Effector memory CD8-positive, alpha-beta T cell (primary cell): ENCODE results near the gene MR1.

Experiments used
- ATAC-seq: fragments of 150-1000 bp; cut with Tn5 transposase; replicated peaks from 2 replicates; pipeline ENCODE4 v1.10.0; 2021; ENCODE audit warnings: mild to moderate bottlenecking, moderate library complexity
- DNase-seq, 3 experiments: peaks; one replicate each; pipeline ENCODE4 v3.0.0; 2021
- H3K27ac Mint-ChIP-seq, 2 donors: one replicate each; pipeline ENCODE4 v1.8.0; 2022; ENCODE audit warnings: mild to moderate bottlenecking in 2 of 2, mixed read lengths in 2 of 2, moderate library complexity in 2 of 2
- H3K27me3 Mint-ChIP-seq, 2 donors: one replicate each; pipeline ENCODE4 v1.8.0; 2022; ENCODE audit warnings: mixed read lengths in 2 of 2
- H3K36me3 Mint-ChIP-seq: one replicate; pipeline ENCODE4 v1.8.0; 2022; ENCODE audit warnings: mild to moderate bottlenecking, moderate library complexity, mixed read lengths; ENCODE audit not compliant: insufficient read depth
- H3K4me1 Mint-ChIP-seq, 2 donors: one replicate each; pipeline ENCODE4 v1.8.0; 2022; ENCODE audit warnings: low read depth in 2 of 2, mixed read lengths in 2 of 2
- H3K4me3 Mint-ChIP-seq, 2 donors: one replicate each; pipeline ENCODE4 v1.8.0; 2022; ENCODE audit warnings: mild to moderate bottlenecking in 2 of 2, mixed read lengths in 2 of 2, moderate library complexity in 2 of 2
- H3K9me3 Mint-ChIP-seq, 2 donors: one replicate each; pipeline ENCODE4 v1.8.0; 2022; ENCODE audit warnings: mixed read lengths in 2 of 2

The MR1 gene

GRCh38 chr1:181104790-181105133, 71.0 kb downstream of the MR1 start:
- Mint-ChIP-seq H3K4me3 (peak overlapping the region; percentile 79 to 85), H3K4me1 (peaks cover 22 to 38% of the 10 kb centered on the region in 2 donors), H3K27me3 (peaks cover 5 to 20% of the 10 kb centered on the region in 2 donors), H3K27ac (peak overlapping the region; percentile 81 to 85), H3K36me3 (peaks cover 20% of the 10 kb centered on the region), H3K9me3 (no peaks in the 10 kb centered on the region)
- DNase-seq (peak; percentile 37 to 47 (median 46)), ATAC-seq (peak; percentile 40)

- DNase-seq = peak; percentile 85 to 92 (median 92)
- peaks cover 20% of the 10 kb centered on the region for H3K36me3 Mint-ChIP-seq
- H3K4me1 Mint-ChIP-seq = peaks cover 20 to 34% of the 10 kb centered on the region in 2 donors
- peak overlapping the region; percentile 79 to 85 for H3K4me3 Mint-ChIP-seq
- H3K27ac Mint-ChIP-seq = peak overlapping the region; percentile 90 to 91
- ATAC-seq = peak; percentile 88
- no peaks in the 10 kb centered on the region for H3K9me3 Mint-ChIP-seq
- peaks cover 5 to 27% of the 10 kb centered on the region in 2 donors for H3K27me3 Mint-ChIP-seq
These were observed 71.6 kb downstream of the MR1 start for GRCh38 chr1:181105134-181106021.

GRCh38 chr1:181106022-181106312, 72.2 kb downstream of the MR1 start:
- H3K36me3 Mint-ChIP-seq = peaks cover 20% of the 10 kb centered on the region
- H3K4me3 Mint-ChIP-seq = peak overlapping the region; percentile 79 to 85
- H3K4me1 Mint-ChIP-seq = peaks cover 15 to 28% of the 10 kb centered on the region in 2 donors
- peak overlapping the region; percentile 90 to 91 for H3K27ac Mint-ChIP-seq
- H3K9me3 Mint-ChIP-seq = no peaks in the 10 kb centered on the region
- ATAC-seq (no peak), DNase-seq (no peak)
- peaks cover 5 to 33% of the 10 kb centered on the region in 2 donors for H3K27me3 Mint-ChIP-seq

GRCh38 chr1:181106479-181106878, 72.7 kb downstream of the MR1 start:
- Mint-ChIP-seq H3K27ac (peak overlapping the region; percentile 90 to 91), H3K36me3 (peaks cover 20% of the 10 kb centered on the region), H3K27me3 (peaks cover 5 to 38% of the 10 kb centered on the region in 2 donors), H3K4me1 (peaks cover 15 to 27% of the 10 kb centered on the region in 2 donors), H3K9me3 (no peaks in the 10 kb centered on the region), H3K4me3 (peak overlapping the region; percentile 79 to 85)
- DNase-seq (no peak), ATAC-seq (no peak)

GRCh38 chr1:181107711-181108110, 73.9 kb downstream of the MR1 start:
- H3K27me3 Mint-ChIP-seq = peaks cover 5 to 50% of the 10 kb centered on the region in 2 donors
- H3K27ac Mint-ChIP-seq = peak overlapping the region in 1 of 2 donors; percentile 36
- H3K36me3 Mint-ChIP-seq = peaks cover 20% of the 10 kb centered on the region
- peaks cover 18 to 32% of the 10 kb centered on the region in 2 donors for H3K4me1 Mint-ChIP-seq
- H3K4me3 Mint-ChIP-seq = no peak overlapping the region
- DNase-seq (no peak), ATAC-seq (no peak)
- no peaks in the 10 kb centered on the region for H3K9me3 Mint-ChIP-seq

GRCh38 chr1:181108304-181108867, 74.6 kb downstream of the MR1 start:
- Mint-ChIP-seq H3K4me1 (peaks cover 15 to 28% of the 10 kb centered on the region in 2 donors), H3K9me3 (no peaks in the 10 kb centered on the region), H3K27me3 (peaks cover 5 to 50% of the 10 kb centered on the region in 2 donors), H3K4me3 (no peak overlapping the region), H3K27ac (peak overlapping the region in 1 of 2 donors; percentile 36), H3K36me3 (peaks cover 20% of the 10 kb centered on the region)
- DNase-seq (no peak), ATAC-seq (no peak)

GRCh38 chr1:181110013-181110412, 76.2 kb downstream of the MR1 start:
- H3K36me3 Mint-ChIP-seq = peaks cover 12% of the 10 kb centered on the region
- H3K9me3 Mint-ChIP-seq = no peaks in the 10 kb centered on the region
- no peak for DNase-seq
- ATAC-seq = no peak
- H3K27me3 Mint-ChIP-seq = peaks cover 5 to 50% of the 10 kb centered on the region in 2 donors
- H3K4me3 Mint-ChIP-seq = no peak overlapping the region
- H3K27ac Mint-ChIP-seq = no peak overlapping the region
- peaks cover 10 to 17% of the 10 kb centered on the region in 2 donors for H3K4me1 Mint-ChIP-seq
